K562 (cell line): ENCODE measurements around the gene PUSL1. TPM values are rescaled to one million over a fixed set of nuclear protein-coding genes. Genes with fewer than 3 reads are reported as not detected.

Experiments used
- ATAC-seq: fragments of 200-7000 bp; cut with Tn5 transposase; 3 replicates; pipeline ENCODE4 v1.9.1; 2020; ENCODE audit warnings: moderate library complexity
- BruUV-seq: library from RNA; stranded (reverse); fragments of 400-500 nt; replicated peaks from 2 replicates; lab custom pipeline; 2021; lab: Mats Ljungman, UMichigan
- CTCF ChIA-PET: fragments of 300-600 bp; formaldehyde crosslinking; extraction: SDS; loops from one replicate; lab custom pipeline; 2021; ENCODE audit warnings: low intra/inter-chr PET ratio; lab: Yijun Ruan, JAX
- POLR2A ChIA-PET: fragments of 300-600, 350-650 bp; sonication (Branson Sonifier 250); formaldehyde crosslinking; extraction: SDS; loops from one replicate; lab custom pipeline; 2021; ENCODE audit warnings: antibody characterized with exemption, inconsistent platforms; lab: Yijun Ruan, JAX
- DNase-seq, 4 experiments: peaks; one replicate each; pipeline versions ENCODE4 v3.0.0 to v3.0.0-alpha.2; 2011 to 2018; ENCODE audit warnings: low spot score in 3 of 4, mixed read lengths in 3 of 4; ENCODE audit errors: extremely low read depth in 1 of 4
- FAIRE-seq: peaks from 2 replicates; lab custom pipeline; 2011; peaks lifted over from hg19 to GRCh38; lab: Jason Lieb, UNC
- H2AFZ ChIP-seq: 2 replicates; pipeline ENCODE4 v1.6.0; 2011; ENCODE audit warnings: low read depth, low read length, control low read depth, inconsistent platforms
- H3K27ac ChIP-seq: fragments of 200-600 bp; 3 replicates; pipeline ENCODE4 v1.8.0; 2011; ENCODE audit warnings: low read depth, mild to moderate bottlenecking, control low read depth, inconsistent platforms, low read length, moderate library complexity, mixed read lengths; ENCODE audit errors: extremely low read depth
- H3K27me3 ChIP-seq, 2 experiments: fragments of 300-600 bp in 1 of 2; 2 replicates in 1 of 2; 3 replicates in 1 of 2; pipeline versions ENCODE4 v1.6.0 to v1.8.0; 2011; ENCODE audit warnings: inconsistent platforms in 2 of 2, low read length in 2 of 2, mild to moderate bottlenecking in 1 of 2, mixed read lengths in 1 of 2, moderate library complexity in 1 of 2; ENCODE audit not compliant: control insufficient read depth in 2 of 2, insufficient read depth in 2 of 2
- H3K36me3 ChIP-seq: fragments of 300-600 bp; 3 replicates; pipeline ENCODE4 v1.8.0; 2011; ENCODE audit warnings: mild to moderate bottlenecking, low read length, inconsistent platforms; ENCODE audit not compliant: control insufficient read depth, insufficient read depth
- H3K4me1 ChIP-seq, 2 experiments: fragments of 200-600 bp in 1 of 2; replicated peaks in 1 of 2; 2 replicates in 1 of 2; 3 replicates in 1 of 2; pipeline versions ENCODE4 v1.5.1 to v1.8.0; 2011; ENCODE audit warnings: inconsistent platforms in 2 of 2, low read length in 2 of 2, mild to moderate bottlenecking in 1 of 2, mixed read lengths in 1 of 2, moderate library complexity in 1 of 2; ENCODE audit not compliant: control insufficient read depth in 2 of 2, insufficient read depth in 2 of 2
- H3K4me2 ChIP-seq: 2 replicates; pipeline ENCODE4 v1.6.1; 2011; ENCODE audit warnings: low read length, control low read depth, inconsistent platforms, mixed read lengths; ENCODE audit not compliant: insufficient read depth
- H3K4me3 ChIP-seq: fragments of 200-600 bp; sonication (generic), shearing (Covaris generic); 2 replicates; pipeline ENCODE4 v1.5.1; 2016; ENCODE audit warnings: control low read depth, inconsistent platforms
- H3K79me2 ChIP-seq: fragments of 200-600 bp; 3 replicates; pipeline ENCODE4 v1.8.0; 2011; ENCODE audit warnings: low read length, inconsistent platforms; ENCODE audit not compliant: control insufficient read depth, insufficient read depth
- H3K9ac ChIP-seq, 2 experiments: 2 replicates each; pipeline versions ENCODE4 v1.6.0 to v1.6.1; 2011; ENCODE audit warnings: low read depth in 2 of 2, low read length in 2 of 2, control low read depth in 1 of 2, inconsistent platforms in 1 of 2, mild to moderate bottlenecking in 1 of 2, mixed read lengths in 1 of 2; ENCODE audit not compliant: insufficient read depth in 1 of 2
- H3K9me1 ChIP-seq: one replicate; pipeline ENCODE4 v1.6.0; 2011; ENCODE audit warnings: inconsistent platforms, mild to moderate bottlenecking, low read length, moderate library complexity; ENCODE audit not compliant: control insufficient read depth, insufficient read depth
- H3K9me3 ChIP-seq: replicated peaks from 2 replicates; pipeline ENCODE4 v1.5.1; 2011; ENCODE audit warnings: low read depth, low read length, inconsistent platforms; ENCODE audit not compliant: control insufficient read depth, insufficient read depth
- H4K20me1 ChIP-seq: replicated peaks from 2 replicates; pipeline ENCODE4 v1.6.1; 2011; ENCODE audit warnings: low read length, inconsistent platforms, mixed read lengths; ENCODE audit not compliant: control insufficient read depth, insufficient read depth
- ELF4 ChIP-seq: fragments of 450-650 bp; formaldehyde crosslinking; IDR thresholded peaks from 2 replicates; pipeline ENCODE4 v1.4.0; 2022; ENCODE audit warnings: missing genetic modification characterization
- FIP1L1 ChIP-seq: fragments of 200-400 bp; formaldehyde crosslinking; IDR thresholded peaks from 2 replicates; pipeline ENCODE4 v1.6.1; 2018; ENCODE audit warnings: mild to moderate bottlenecking, low read depth, low read length; ENCODE audit not compliant: poor library complexity, severe bottlenecking
- ILF3 ChIP-seq: fragments of 450-650 bp; IDR thresholded peaks from 2 replicates; pipeline ENCODE4 v1.6.1; 2018; ENCODE audit warnings: antibody characterized with exemption, mild to moderate bottlenecking, moderate library complexity, borderline replicate concordance
- POLR2G ChIP-seq: fragments of 200-400 bp; formaldehyde crosslinking; IDR thresholded peaks from 2 replicates; pipeline ENCODE4 v1.6.1; 2017; ENCODE audit warnings: low read depth, mild to moderate bottlenecking, antibody characterized with exemption, low read length, moderate library complexity
- RBFOX2 ChIP-seq: fragments of 200-400 bp; formaldehyde crosslinking; IDR thresholded peaks from 2 replicates; pipeline ENCODE4 v1.6.1; 2017; ENCODE audit warnings: low read depth, mild to moderate bottlenecking, low read length, moderate library complexity
- ZNF253 ChIP-seq: fragments of 250-450 bp; sonication (Bioruptor Pico); conservative IDR thresholded peaks from 2 replicates; pipeline ENCODE4 v1.6.1; 2021; ENCODE audit warnings: mild to moderate bottlenecking
- WGBS: fragments of 100-300 bp; shearing (Covaris generic); methylation state at CpG from one replicate; pipeline ENCODE4 v1.1.6; 2016; ENCODE audit warnings: low coverage, mixed read lengths; ENCODE audit not compliant: insufficient coverage; ENCODE audit errors: missing lambda C conversion rate; 5-methylcytosine and 5-hydroxymethylcytosine counted together
- in situ Hi-C: fragments of 300-500 bp; cut with MboI; formaldehyde crosslinking; loops from 4 replicates; pipeline ENCODE4 v1.15.0; 2018; ENCODE audit warnings: inconsistent platforms, mixed read lengths
- intact Hi-C: fragments of 100-400 bp; cut with micrococcal nuclease; formaldehyde crosslinking; loops from 2 replicates; pipeline ENCODE4 v1.14.2; 2022
- polyA plus RNA-seq, 8 experiments: library from polyadenylated mRNA; depleted of rRNA in 4 of 8; stranded (reverse) in 5 of 8; unstranded in 3 of 8; fragments of >200 nt; fragmentation: Nextera tagmentation in 2 of 8; fragmentation: Illumina TruSeq in 1 of 8; extraction: Ambion mirVana in 2 of 8; extraction: Trizol in 1 of 8; gene quantifications; 2 replicates each; pipeline versions ENCODE4 v1.2.1 to v1.2.3, GENCODE V29; 2011 to 2014; ENCODE audit warnings: inconsistent platforms in 1 of 8, missing spikeins in 1 of 8
- total RNA-seq, 7 experiments: library from RNA; depleted of rRNA in 6 of 7; stranded (reverse); fragments of >200 nt in 6 of 7; fragmentation: Illumina TruSeq in 2 of 7; extraction: Trizol in 2 of 7; gene quantifications; 2 replicates each; pipeline versions ENCODE4 v1.2.1 to v1.2.3, GENCODE V29; 2011 to 2021; ENCODE audit warnings: low replicate concordance in 1 of 7
- TF ChIP-seq, protein P1 (sequence below), 2 experiments: fragments of 450-650 bp; conservative IDR thresholded peaks; 2 replicates each; pipeline ENCODE4 v1.6.1; 2017; ENCODE audit warnings: mild to moderate bottlenecking in 2 of 2, moderate library complexity in 2 of 2

PUSL1 gene
- total and polyA plus RNA-seq, 9 of the 15 experiments (the other 6 are each of a cell fraction or from before 2014, with no cell fraction given) = 0.62 to 86.9 (median 13.6) TPM

- Histone ChIP-seq H3K9me1 (peaks cover 8% of the 10 kb centered on the region), H3K9me3 (peaks cover 2% of the 10 kb centered on the region; the same call in 1 of the 2 replicates), H3K79me2 (peaks cover 61% of the 10 kb centered on the region), H3K27ac (no peak overlapping the region; the same call in 2 of the 3 replicates), H3K4me1 (peaks cover 9 to 88% of the 10 kb centered on the region in 2 experiments; a peak in 3 of 5 replicates), H3K36me3 (peaks cover 62% of the 10 kb centered on the region; the same call in 2 of the 3 replicates), H2AFZ (no peak overlapping the region), H4K20me1 (peaks cover 47% of the 10 kb centered on the region; the same call in 1 of the 2 replicates), H3K4me3 (no peak overlapping the region), H3K9ac (peak overlapping the region in 1 of 2 experiments; percentile 10; a peak in 2 of 4 replicates), H3K4me2 (no peak overlapping the region), H3K27me3 (no peaks in the 10 kb centered on the region)
- WGBS = 93% methylated on average over 23 of the region's 24 CpGs
- ATAC-seq (no peak), DNase-seq (no peak), FAIRE-seq (no peak)
- CTCF ChIA-PET = no interaction called here
- BruUV-seq = no TSS peak
- in situ Hi-C loops = no loop called here
- TF ChIP-seq POLR2G (peak; percentile 65), ELF4 (CRISPR knock-in tag) (no peak), FIP1L1 (peak; percentile 11), RBFOX2 (peak; percentile 12; the same call in 1 of the 2 replicates), ZNF253 (CRISPR knock-in tag) (no peak), ILF3 (no peak)
- TF ChIP-seq, protein P1, sequence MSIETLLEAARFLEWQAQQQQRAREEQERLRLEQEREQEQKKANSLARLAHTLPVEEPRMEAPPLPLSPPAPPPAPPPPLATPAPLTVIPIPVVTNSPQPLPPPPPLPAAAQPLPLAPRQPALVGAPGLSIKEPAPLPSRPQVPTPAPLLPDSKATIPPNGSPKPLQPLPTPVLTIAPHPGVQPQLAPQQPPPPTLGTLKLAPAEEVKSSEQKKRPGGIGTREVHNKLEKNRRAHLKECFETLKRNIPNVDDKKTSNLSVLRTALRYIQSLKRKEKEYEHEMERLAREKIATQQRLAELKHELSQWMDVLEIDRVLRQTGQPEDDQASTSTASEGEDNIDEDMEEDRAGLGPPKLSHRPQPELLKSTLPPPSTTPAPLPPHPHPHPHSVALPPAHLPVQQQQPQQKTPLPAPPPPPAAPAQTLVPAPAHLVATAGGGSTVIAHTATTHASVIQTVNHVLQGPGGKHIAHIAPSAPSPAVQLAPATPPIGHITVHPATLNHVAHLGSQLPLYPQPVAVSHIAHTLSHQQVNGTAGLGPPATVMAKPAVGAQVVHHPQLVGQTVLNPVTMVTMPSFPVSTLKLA (conservative IDR thresholded peaks at IDR 0.05) = no peak
- intact Hi-C loops = no loop called here
- POLR2A ChIA-PET = interaction anchor here (0.8 to 4.8 kb wide), 2 partner anchors 8 to 32 kb away, joined by 5 to 22 read pairs; partner anchors contain the start of gene AURKAIP1
Observed at GRCh38 chr1:1343811-1344421, 35.5 kb downstream of the PUSL1 start.
